ENCODE results near the gene PRRG3.

- TF ChIP-seq POLR2A (IDR thresholded peaks at IDR 0.05): no peak
- TF ChIP-seq CTCF (IDR thresholded peaks at IDR 0.05): no peak
- TF ChIP-seq POLR2AphosphoS5 (IDR thresholded peaks at IDR 0.05; ENCODE audit: insufficient read depth in 1 of 2, low read depth in 1 of 2): no peak
Measured at GRCh38 chrX:151736685-151737084, 41.4 kb downstream of the PRRG3 start.
